HEK293 (cell line): ENCODE results near the gene KCNJ9.

ENCODE experiments used
- PRDM10 ChIP-seq: fragments of 450-650 bp; formaldehyde crosslinking; IDR thresholded peaks from 2 replicates; pipeline ENCODE4 v1.5.1; 2016; ENCODE audit warnings: missing biosample characterization, missing genetic modification characterization
- WT1 ChIP-seq: fragments of 450-650 bp; formaldehyde crosslinking; IDR thresholded peaks from 2 replicates; pipeline ENCODE4 v1.5.1; 2016; ENCODE audit warnings: missing biosample characterization, missing genetic modification characterization
- YY1 ChIP-seq: fragments of 450-650 bp; formaldehyde crosslinking; IDR thresholded peaks from 2 replicates; pipeline ENCODE4 v1.5.1; 2018; ENCODE audit warnings: missing biosample characterization, missing genetic modification characterization
- ZBTB8A ChIP-seq: fragments of 450-650 bp; formaldehyde crosslinking; IDR thresholded peaks from 2 replicates; pipeline ENCODE4 v1.5.1; 2016; ENCODE audit warnings: missing biosample characterization, missing genetic modification characterization
- ZFP37 ChIP-seq: fragments of 450-650 bp; formaldehyde crosslinking; IDR thresholded peaks from 2 replicates; pipeline ENCODE4 v1.5.1; 2016; ENCODE audit warnings: missing biosample characterization, missing genetic modification characterization
- ZNF623 ChIP-seq: fragments of 450-650 bp; formaldehyde crosslinking; IDR thresholded peaks from 2 replicates; pipeline ENCODE4 v1.5.1; 2016; ENCODE audit warnings: missing biosample characterization, missing genetic modification characterization
- TF ChIP-seq, protein P1 (sequence below): fragments of 450-650 bp; formaldehyde crosslinking; IDR thresholded peaks from 2 replicates; pipeline ENCODE4 v1.5.1; 2016; ENCODE audit warnings: missing biosample characterization, missing genetic modification characterization

DNA sequence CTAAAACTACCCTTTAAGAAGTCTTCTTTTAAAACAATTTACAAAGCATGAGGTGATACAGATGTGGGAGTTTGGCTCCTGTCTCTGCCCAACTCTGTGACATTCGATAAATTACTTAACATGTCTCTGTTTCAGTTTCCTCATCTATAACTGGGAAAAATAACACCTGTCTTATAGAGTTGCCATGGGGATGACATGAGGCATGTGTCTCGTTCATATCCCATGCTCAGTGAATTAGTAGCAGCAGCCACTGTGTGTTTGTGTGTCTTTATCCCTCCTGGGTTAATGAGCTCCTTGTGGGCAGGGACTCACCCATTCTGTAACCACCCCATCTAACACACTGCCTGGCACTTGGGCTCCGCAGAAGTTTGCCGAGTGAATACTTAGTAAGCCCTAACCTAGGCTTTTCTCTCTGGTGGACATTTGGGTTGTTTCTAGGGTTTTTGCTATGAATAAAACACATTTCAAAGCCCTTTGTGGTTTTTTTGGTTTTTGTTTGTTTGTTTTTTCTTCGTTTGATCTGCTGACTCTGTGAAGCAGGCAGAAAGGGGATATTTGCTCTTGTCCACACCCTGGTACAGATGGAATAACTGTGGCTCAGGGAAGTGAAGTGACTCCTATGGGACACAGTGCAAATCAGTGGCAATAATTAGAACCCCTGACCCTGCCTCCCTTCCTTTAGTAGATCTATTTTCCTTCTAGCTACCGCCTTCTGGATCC, 797 bp upstream of the KCNJ9 start:
- TF ChIP-seq, protein P1, sequence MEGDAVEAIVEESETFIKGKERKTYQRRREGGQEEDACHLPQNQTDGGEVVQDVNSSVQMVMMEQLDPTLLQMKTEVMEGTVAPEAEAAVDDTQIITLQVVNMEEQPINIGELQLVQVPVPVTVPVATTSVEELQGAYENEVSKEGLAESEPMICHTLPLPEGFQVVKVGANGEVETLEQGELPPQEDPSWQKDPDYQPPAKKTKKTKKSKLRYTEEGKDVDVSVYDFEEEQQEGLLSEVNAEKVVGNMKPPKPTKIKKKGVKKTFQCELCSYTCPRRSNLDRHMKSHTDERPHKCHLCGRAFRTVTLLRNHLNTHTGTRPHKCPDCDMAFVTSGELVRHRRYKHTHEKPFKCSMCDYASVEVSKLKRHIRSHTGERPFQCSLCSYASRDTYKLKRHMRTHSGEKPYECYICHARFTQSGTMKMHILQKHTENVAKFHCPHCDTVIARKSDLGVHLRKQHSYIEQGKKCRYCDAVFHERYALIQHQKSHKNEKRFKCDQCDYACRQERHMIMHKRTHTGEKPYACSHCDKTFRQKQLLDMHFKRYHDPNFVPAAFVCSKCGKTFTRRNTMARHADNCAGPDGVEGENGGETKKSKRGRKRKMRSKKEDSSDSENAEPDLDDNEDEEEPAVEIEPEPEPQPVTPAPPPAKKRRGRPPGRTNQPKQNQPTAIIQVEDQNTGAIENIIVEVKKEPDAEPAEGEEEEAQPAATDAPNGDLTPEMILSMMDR (tag by site-specific recombination) = no peak
- TF ChIP-seq ZNF623 (tag by site-specific recombination) (no peak), ZFP37 (tag by site-specific recombination) (no peak), PRDM10 (tag by site-specific recombination) (0 out of 2 replicates have a peak, but pooled peaks have one; percentile 10), YY1 (tag by site-specific recombination) (no peak), ZBTB8A (tag by site-specific recombination) (no peak), WT1 (tag by site-specific recombination) (no peak)
